VCaP (cell line): Measurements from ENCODE around the gene IL5.

Source experiments
- H3K27ac ChIP-seq: fragments of 450-650 bp; 2 replicates; pipeline ENCODE4 v1.5.1; 2017
- TF ChIP-seq, protein P1 (sequence below): fragments of 450-650 bp; conservative IDR thresholded peaks from 2 replicates; pipeline ENCODE4 v1.5.1; 2017; ENCODE audit warnings: mild to moderate bottlenecking, moderate library complexity

The IL5 gene

DNA sequence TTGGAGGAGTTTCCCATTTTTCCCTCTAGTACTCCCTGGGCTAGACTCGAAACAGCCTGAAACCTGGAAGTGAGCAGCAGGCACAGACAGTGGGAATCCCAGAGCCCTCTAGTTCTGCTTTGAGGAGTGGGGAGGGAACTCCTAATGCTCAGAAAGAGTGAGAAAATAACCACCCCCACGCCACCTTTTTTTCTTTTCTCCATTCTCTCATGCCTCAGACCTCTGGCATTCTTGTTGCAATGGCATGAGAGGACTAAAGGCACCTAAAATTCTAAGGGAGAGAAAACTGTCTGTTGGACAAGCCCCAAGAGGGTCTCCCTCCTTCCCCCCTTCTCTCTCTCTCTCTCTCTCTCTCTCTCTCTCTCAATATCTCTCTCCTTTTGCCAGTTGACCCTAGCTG, 37.7 kb downstream of the IL5 start:
- no peak overlapping the region for H3K27ac ChIP-seq
- TF ChIP-seq, protein P1, sequence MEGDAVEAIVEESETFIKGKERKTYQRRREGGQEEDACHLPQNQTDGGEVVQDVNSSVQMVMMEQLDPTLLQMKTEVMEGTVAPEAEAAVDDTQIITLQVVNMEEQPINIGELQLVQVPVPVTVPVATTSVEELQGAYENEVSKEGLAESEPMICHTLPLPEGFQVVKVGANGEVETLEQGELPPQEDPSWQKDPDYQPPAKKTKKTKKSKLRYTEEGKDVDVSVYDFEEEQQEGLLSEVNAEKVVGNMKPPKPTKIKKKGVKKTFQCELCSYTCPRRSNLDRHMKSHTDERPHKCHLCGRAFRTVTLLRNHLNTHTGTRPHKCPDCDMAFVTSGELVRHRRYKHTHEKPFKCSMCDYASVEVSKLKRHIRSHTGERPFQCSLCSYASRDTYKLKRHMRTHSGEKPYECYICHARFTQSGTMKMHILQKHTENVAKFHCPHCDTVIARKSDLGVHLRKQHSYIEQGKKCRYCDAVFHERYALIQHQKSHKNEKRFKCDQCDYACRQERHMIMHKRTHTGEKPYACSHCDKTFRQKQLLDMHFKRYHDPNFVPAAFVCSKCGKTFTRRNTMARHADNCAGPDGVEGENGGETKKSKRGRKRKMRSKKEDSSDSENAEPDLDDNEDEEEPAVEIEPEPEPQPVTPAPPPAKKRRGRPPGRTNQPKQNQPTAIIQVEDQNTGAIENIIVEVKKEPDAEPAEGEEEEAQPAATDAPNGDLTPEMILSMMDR, result no peak

DNA sequence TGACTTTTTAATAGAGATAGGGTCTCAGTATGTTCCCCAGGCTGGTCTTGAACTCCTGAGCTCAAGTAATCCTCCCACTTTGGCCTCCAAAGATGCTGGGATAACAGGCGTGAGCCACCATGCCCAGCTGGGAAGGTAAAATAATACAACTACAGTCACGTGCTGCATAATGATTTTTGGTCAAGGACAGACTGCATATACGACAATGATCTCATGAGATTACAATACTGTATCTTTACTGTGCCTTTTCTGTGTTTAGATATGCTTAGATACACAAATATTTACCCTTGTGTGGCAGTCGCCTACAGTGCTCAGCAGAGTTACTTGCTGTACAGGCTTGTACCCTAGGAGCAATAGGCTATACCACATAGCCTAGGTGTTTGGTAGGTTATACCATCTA, 38.6 kb downstream of the IL5 start:
- TF ChIP-seq, protein P1, result no peak
- H3K27ac ChIP-seq, result no peak overlapping the region; the same call in 1 of the 2 replicates

DNA sequence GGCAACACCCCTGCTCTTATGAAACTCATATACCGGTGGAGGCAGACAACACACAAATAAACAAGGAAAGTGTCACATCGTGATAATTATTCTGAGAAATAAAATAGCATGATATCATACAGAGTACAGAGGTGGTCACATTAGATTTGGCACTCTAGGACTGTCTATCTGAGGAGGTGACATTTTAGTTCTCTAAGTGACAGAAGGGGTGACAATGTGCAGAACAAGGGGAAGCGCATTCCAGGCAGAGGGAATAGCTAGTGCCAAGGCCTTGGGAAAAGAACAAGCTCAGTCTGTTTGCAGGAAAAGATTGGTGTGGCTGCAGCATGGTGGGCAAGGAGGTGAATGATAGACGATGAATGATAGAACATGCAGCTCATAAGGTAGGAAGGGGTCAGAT, 40.1 kb downstream of the IL5 start:
- H3K27ac ChIP-seq, result no peak overlapping the region
- TF ChIP-seq, protein P1, result no peak

DNA sequence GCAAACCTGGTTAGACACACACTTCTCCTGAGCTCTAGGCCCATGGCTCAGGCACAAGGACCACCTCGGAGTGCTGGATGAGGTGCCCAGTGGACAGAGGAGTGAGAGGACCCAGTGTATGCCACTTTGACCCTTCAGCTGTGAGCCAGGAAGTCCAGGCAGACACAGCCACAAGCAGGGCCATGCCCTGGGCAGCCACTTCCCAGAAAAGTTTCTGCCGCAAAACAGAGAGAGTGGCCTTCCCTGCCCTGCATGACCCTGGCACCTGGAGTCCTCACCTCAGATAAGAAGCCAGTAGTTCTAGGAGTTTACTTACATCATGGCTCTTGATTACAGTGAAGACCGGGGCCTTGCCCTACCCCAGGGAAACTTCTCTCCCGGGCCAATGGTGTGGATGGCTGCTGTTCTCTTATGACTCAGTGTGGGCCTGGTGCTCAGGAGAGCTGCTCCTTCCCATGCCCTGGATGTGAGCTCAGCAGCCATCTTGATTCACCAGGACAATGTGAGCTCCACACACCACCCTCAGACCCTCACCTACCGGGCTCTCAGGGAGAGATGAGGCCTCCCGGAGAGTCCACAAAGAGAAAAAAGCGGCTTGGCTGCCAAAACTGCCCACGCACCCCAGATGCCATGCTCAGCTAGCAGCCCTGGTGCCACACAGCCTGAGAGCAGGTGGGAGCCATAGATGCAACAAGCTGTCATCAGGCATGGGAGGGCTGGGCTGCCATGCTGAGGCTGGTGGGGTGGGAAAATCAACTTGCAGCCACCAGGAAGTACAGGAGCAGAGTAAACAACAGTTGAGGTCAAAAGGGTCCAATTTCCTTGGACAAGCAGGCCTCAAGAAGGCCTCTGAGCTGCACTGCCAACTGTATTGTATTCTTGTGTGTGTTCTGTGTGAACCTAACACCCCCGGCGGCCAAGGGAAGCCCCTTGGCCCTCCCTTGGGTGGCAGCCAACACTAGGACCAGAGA, 41.1 kb downstream of the IL5 start:
- no peak overlapping the region for H3K27ac ChIP-seq
- TF ChIP-seq, protein P1, result no peak

DNA sequence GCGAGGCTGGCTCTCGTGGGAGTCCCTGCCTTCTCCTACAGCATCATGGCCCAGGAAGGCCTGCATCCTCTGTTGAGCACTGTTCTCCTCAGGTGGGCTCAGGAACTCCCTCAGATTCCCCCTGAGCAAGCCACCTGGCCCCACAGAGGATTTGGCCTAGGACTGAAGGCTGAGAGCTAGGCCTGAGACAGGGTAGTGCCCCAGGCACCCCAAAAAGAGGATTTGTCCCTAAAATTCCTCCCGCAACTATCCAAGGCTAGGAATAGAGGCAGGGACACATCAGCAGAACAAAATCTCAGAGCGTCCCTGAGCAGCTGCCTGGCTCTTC, 41.7 kb downstream of the IL5 start:
- 0 out of 2 replicates have a peak overlapping the region, but pooled peaks have one; percentile 4 for H3K27ac ChIP-seq
- TF ChIP-seq, protein P1, result no peak

DNA sequence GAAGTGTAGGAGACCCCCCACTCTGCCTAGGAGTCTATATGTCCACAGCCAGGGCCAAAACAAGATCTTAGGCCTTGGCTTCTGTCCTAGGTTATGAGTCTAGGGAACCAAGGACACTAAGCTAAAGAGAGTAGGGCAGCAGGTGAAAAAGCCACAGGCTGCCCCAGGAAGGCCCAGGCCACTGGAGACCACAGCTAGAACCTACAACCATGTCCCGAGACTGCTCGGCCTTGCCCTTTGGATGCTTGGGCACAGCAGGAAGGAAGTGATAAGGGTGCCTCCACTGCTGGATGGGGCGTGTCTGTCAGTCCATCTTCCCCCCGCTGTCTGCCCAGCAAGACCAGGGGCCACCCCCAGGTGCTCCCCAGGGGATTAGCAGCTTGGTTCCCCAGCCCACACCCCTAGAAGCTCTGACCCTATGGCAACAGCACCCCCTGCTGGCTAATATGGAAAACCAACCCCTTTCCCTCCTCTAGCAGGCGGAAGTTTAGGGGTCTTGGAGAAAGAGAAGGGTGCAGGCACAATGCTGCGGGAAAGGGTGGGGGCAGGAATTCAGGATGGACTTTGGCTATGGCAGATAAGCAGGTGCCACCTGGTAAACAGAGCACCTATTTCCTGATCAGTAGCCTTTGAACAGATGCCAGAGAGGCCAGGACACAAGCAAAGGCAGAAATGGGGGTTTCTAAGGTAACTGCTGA, 42.2 kb downstream of the IL5 start:
- TF ChIP-seq, protein P1, result peak; percentile 69
- 0 out of 2 replicates have a peak overlapping the region, but pooled peaks have one; percentile 4 for H3K27ac ChIP-seq

DNA sequence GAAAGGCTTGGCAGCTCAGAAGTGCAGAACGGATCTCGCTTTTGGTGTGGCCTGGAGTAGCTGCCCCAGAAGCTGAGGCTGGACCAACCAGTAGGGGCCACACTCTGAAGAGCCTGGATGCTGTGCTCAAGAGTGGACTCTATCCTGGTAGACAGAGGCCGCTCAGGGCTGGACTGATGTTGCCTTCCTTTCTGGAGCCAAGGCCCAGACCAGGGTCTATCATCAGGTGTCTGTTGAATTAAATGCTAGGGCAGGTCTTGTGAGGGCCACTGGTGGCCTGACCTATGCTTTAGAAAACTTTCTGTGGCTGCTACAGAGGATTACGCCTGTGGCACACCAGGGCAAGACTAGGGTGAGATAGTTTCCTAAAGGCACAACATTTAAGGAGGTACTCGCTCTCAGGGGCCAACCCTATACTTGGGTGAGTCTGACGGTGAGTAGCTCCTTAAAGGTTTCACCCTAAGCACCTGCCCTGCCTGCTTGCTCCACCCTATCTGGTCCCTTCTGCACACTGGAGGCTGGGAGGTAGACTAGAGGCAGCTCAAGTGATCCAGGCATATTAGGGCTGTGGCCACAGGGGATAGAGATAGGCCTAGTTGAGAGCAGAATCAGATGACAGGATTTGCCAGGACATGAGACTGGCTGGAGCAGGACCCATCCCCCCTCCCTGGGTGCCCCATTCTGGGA, 42.9 kb downstream of the IL5 start:
- H3K27ac ChIP-seq, result no peak overlapping the region

More for the DNA sequence above, 42.9 kb downstream of the IL5 start:
- TF ChIP-seq, protein P1, result no peak
